SU-DHL-6 (cell line): ENCODE data around the gene CCDC169.

ENCODE experiments used
- EZH2phosphoT487 ChIP-seq: fragments of 200-600 bp; sonication (generic), shearing (Covaris generic); conservative IDR thresholded peaks from 2 replicates; pipeline ENCODE4 v1.6.1; 2018; ENCODE audit warnings: mild to moderate bottlenecking, antibody characterized with exemption, low read length, moderate library complexity, mixed read lengths
- TF ChIP-seq, protein P1 (sequence below): fragments of 200-600 bp; sonication (generic); IDR thresholded peaks from one replicate; pipeline ENCODE4 v1.5.1; 2017; ENCODE audit warnings: antibody characterized with exemption, mild to moderate bottlenecking, low read length, moderate library complexity; ENCODE audit not compliant: insufficient read depth, poor library complexity, severe bottlenecking

DNA sequence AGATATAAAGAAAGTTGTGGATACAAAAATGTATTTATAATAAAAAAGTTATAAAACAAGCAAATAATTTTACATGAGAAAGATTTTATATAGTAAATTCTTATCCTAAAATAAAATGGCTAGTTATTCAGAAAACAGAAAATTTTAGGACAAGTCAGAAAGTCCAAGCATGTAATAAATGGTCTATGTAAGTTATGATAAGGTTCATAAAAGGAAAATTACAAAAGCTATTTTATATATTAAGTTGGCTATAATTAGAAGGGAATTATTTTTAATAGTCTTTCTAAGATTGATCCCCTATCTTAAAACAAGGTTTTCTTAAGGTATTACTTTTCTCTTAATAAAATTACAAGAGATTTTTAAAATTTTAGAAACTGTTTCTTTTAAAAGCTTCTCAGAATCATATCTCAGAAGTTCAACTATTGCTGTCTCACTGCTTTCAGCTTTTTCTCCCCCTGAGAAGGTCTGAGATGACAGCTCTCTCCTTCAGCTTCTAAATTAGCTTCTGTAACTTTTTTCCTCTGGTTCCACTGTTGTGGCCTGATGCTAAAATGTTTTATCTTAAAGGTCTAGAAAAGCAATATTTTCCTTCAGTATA is 8.7 kb downstream of the CCDC169 start:
- TF ChIP-seq, protein P1, sequence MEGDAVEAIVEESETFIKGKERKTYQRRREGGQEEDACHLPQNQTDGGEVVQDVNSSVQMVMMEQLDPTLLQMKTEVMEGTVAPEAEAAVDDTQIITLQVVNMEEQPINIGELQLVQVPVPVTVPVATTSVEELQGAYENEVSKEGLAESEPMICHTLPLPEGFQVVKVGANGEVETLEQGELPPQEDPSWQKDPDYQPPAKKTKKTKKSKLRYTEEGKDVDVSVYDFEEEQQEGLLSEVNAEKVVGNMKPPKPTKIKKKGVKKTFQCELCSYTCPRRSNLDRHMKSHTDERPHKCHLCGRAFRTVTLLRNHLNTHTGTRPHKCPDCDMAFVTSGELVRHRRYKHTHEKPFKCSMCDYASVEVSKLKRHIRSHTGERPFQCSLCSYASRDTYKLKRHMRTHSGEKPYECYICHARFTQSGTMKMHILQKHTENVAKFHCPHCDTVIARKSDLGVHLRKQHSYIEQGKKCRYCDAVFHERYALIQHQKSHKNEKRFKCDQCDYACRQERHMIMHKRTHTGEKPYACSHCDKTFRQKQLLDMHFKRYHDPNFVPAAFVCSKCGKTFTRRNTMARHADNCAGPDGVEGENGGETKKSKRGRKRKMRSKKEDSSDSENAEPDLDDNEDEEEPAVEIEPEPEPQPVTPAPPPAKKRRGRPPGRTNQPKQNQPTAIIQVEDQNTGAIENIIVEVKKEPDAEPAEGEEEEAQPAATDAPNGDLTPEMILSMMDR, result no peak
- no peak for TF ChIP-seq EZH2phosphoT487
